CD4-positive, alpha-beta T cell treated with Interleukin-17A for 4 hours (primary cell): ENCODE measurements around the gene CSF3.

ENCODE experiments used
- DNase-seq: peaks from one replicate; pipeline ENCODE4 v3.0.0-alpha.2; 2020; ENCODE audit warnings: mixed read lengths

Gene CSF3

GRCh38 chr17:40063187-40063771 lies 48.0 kb downstream of the CSF3 start:
- DNase-seq: peak; percentile 49

- DNase-seq: peak; percentile 35
Observed at GRCh38 chr17:40063901-40064531, 48.8 kb downstream of the CSF3 start.

GRCh38 chr17:40064971-40065768 lies 49.9 kb downstream of the CSF3 start:
- DNase-seq: no peak

- DNase-seq: no peak
Observed at GRCh38 chr17:40065769-40066510, 50.7 kb downstream of the CSF3 start.
